PFSK-1 (cell line): Measurements from ENCODE around the gene PPP6R1.

ENCODE experiments used
- FOXP2 ChIP-seq: optimal IDR thresholded peaks from 2 replicates; pipeline ENCODE3; 2011; ENCODE audit warnings: borderline replicate concordance, control low read depth, inconsistent platforms; ENCODE audit not compliant: insufficient read depth; ENCODE audit errors: extremely low read length, extremely low read depth
- POLR2AphosphoS5 ChIP-seq: IDR thresholded peaks from 2 replicates; pipeline ENCODE4 v1.6.1; 2012; ENCODE audit warnings: low read depth, mild to moderate bottlenecking, control low read depth, low read length, moderate library complexity
- SIN3A ChIP-seq: IDR thresholded peaks from 2 replicates; pipeline ENCODE4 v1.6.1; 2012; ENCODE audit warnings: mild to moderate bottlenecking, low read length, moderate library complexity, borderline replicate concordance; ENCODE audit not compliant: insufficient read depth
- TAF1 ChIP-seq: IDR thresholded peaks from 2 replicates; pipeline ENCODE4 v1.6.1; 2012; ENCODE audit warnings: low read length, control low read depth, borderline replicate concordance; ENCODE audit not compliant: insufficient read depth
- TF ChIP-seq, protein P1 (sequence below), 2 experiments: IDR thresholded peaks; 2 replicates each; pipeline versions ENCODE4 v1.6.1 to v1.8.0; 2011 to 2012; ENCODE audit warnings: low read depth in 2 of 2, low read length in 2 of 2, control low read depth in 1 of 2, inconsistent platforms in 1 of 2, mild to moderate bottlenecking in 1 of 2, moderate library complexity in 1 of 2; ENCODE audit not compliant: insufficient read depth in 1 of 2

PPP6R1 gene

DNA sequence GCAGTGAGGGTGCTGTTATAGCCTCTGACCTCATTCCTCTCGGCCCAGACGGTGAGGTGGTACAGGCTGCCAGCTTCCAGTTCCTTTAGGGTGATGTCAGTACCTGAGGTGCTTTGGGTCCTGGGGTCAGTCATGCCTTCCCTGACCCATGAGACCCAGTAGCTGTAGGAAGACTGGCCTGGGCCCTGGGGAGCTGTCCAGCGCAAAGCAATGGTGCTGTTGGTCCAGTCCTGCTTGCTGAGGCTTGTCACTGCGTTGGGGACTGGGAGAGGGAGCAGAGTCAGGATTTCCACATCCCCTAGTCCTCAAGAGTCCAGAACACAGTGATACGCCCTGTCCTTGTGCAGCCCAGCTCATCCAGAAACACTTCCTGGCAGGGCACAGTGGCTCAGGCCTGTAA is 60.2 kb downstream of the PPP6R1 start:
- no peak for TF ChIP-seq TAF1
- TF ChIP-seq, protein P1, sequence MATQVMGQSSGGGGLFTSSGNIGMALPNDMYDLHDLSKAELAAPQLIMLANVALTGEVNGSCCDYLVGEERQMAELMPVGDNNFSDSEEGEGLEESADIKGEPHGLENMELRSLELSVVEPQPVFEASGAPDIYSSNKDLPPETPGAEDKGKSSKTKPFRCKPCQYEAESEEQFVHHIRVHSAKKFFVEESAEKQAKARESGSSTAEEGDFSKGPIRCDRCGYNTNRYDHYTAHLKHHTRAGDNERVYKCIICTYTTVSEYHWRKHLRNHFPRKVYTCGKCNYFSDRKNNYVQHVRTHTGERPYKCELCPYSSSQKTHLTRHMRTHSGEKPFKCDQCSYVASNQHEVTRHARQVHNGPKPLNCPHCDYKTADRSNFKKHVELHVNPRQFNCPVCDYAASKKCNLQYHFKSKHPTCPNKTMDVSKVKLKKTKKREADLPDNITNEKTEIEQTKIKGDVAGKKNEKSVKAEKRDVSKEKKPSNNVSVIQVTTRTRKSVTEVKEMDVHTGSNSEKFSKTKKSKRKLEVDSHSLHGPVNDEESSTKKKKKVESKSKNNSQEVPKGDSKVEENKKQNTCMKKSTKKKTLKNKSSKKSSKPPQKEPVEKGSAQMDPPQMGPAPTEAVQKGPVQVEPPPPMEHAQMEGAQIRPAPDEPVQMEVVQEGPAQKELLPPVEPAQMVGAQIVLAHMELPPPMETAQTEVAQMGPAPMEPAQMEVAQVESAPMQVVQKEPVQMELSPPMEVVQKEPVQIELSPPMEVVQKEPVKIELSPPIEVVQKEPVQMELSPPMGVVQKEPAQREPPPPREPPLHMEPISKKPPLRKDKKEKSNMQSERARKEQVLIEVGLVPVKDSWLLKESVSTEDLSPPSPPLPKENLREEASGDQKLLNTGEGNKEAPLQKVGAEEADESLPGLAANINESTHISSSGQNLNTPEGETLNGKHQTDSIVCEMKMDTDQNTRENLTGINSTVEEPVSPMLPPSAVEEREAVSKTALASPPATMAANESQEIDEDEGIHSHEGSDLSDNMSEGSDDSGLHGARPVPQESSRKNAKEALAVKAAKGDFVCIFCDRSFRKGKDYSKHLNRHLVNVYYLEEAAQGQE (IDR thresholded peaks at IDR 0.05; ENCODE audit: insufficient read depth in 1 of 2, low read depth in 2 of 2, low read length in 2 of 2): peak; percentile 72 to 87
- TF ChIP-seq FOXP2: no peak
- no peak for TF ChIP-seq POLR2AphosphoS5

DNA sequence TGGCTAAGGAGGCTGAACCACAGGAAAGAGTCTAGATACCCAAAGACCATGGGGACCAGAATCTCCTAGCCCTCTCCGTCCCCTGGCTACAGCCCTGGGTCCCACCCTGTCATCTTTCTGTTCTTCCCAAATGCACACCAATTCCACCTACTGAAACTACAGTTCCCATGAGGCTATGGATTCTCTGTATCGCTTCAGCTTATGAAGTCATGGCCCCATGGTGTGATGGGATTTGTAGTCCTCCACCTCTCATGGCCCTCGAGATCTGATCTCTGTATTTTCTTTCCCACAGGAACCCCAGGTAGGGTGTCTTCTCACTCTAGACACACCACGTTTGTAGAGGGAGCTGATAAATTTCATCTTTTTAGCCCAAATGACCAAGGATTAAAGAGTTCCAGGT is 61.3 kb downstream of the PPP6R1 start:
- no peak for TF ChIP-seq TAF1
- no peak for TF ChIP-seq SIN3A
- TF ChIP-seq, protein P1 (IDR thresholded peaks at IDR 0.05; ENCODE audit: insufficient read depth in 1 of 2, low read depth in 2 of 2, low read length in 2 of 2): no peak
- TF ChIP-seq FOXP2: no peak
- no peak for TF ChIP-seq POLR2AphosphoS5

DNA sequence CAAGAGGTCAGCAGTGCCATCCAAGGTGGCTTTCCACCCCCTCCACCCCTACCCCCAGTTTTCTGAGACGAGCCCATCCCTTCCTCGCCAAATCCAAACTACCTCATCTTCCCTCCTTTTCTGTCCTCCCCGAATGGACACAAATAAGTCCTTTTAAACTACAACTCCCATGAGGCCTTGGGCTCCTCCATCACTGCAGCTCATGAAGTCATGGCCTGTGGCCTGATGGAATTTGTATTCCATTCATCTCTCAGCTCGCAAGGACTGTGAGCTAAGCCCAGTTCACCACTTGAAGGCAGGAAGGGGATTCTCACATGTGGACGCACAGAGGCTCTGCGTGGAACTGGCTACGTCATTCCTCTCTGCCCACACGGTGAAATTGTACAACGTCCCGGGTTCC is 62.0 kb downstream of the PPP6R1 start:
- TF ChIP-seq SIN3A (no peak), TAF1 (no peak), FOXP2 (no peak)

DNA sequence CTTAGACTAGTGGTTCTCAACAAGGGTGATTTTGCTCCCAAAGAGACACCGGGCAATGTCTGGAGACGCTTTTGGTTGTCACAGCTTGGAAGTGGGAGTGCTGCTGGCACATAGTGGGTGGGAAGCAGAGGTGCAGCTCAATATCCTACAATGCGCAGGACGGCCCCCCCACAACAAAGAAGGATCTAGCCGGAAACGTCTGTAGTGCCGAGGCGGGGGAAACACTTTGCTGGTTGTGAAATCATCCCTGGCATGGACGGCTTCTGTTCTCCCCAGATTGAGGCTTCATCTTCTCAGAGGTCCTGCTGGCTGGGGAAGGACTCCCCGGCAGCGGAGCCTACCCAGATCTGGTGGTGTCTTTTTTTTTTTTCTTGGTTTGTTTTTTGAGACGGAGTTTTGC is 65.3 kb downstream of the PPP6R1 start:
- TF ChIP-seq SIN3A: no peak
- no peak for TF ChIP-seq POLR2AphosphoS5
- no peak for TF ChIP-seq TAF1
- TF ChIP-seq, protein P1 (IDR thresholded peaks at IDR 0.05; ENCODE audit: insufficient read depth in 1 of 2, low read depth in 2 of 2, low read length in 2 of 2): no peak
- TF ChIP-seq FOXP2: no peak

DNA sequence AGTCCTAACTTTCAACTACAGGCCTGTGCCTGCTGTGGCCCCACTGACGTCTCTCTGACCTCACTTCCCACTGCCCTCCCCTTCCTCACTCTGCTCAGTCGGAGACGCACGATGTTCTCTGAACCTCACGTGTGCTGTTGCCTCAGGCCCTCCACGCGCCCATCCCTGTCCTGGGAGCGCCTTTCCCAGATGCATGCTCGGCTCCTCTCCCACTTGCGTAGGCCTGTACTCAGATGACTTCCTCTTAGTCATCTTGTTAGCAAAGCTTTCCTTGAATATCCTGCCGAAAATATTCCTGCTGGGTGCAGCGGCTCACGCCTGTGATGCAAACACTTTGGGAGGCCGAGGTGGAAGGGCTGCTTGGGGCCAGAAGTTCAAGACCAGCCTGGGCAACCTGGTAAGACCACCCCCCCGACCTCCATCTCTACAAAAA is 69.4 kb downstream of the PPP6R1 start:
- TF ChIP-seq FOXP2 (peak; percentile 97), POLR2AphosphoS5 (peak; percentile 68), SIN3A (0 out of 2 replicates have a peak, but pooled peaks have one; percentile 73), TAF1 (no peak)
- TF ChIP-seq, protein P1 (IDR thresholded peaks at IDR 0.05; ENCODE audit: insufficient read depth in 1 of 2, low read depth in 2 of 2, low read length in 2 of 2): peak; percentile 67 to 68
